HEK293T (cell line): ENCODE data around the gene CPAMD8.

Source experiments
- BHLHE40 ChIP-seq: fragments of 450-650 bp; IDR thresholded peaks from 2 replicates; pipeline ENCODE4 v1.6.1; 2016; ENCODE audit warnings: mild to moderate bottlenecking, moderate library complexity, borderline replicate concordance
- CTBP1 ChIP-seq: fragments of 450-650 bp; IDR thresholded peaks from 2 replicates; pipeline ENCODE4 v1.6.1; 2016; ENCODE audit warnings: borderline replicate concordance
- ELF4 ChIP-seq: fragments of 450-650 bp; IDR thresholded peaks from 2 replicates; pipeline ENCODE4 v1.6.1; 2017; ENCODE audit warnings: antibody characterized with exemption
- FOXA1 ChIP-seq: fragments of 450-650 bp; IDR thresholded peaks from 2 replicates; pipeline ENCODE4 v1.6.1; 2016; ENCODE audit warnings: mild to moderate bottlenecking
- FOXK2 ChIP-seq: fragments of 450-650 bp; IDR thresholded peaks from 2 replicates; pipeline ENCODE4 v1.6.1; 2016; ENCODE audit warnings: mild to moderate bottlenecking
- FOXM1 ChIP-seq: fragments of 450-650 bp; IDR thresholded peaks from 2 replicates; pipeline ENCODE4 v1.6.1; 2017; ENCODE audit warnings: mild to moderate bottlenecking, borderline replicate concordance
- HDGF ChIP-seq: fragments of 450-650 bp; IDR thresholded peaks from 2 replicates; pipeline ENCODE4 v1.6.1; 2017; ENCODE audit warnings: antibody characterized with exemption, borderline replicate concordance
- LEF1 ChIP-seq: fragments of 450-650 bp; IDR thresholded peaks from 2 replicates; pipeline ENCODE4 v1.6.1; 2017; ENCODE audit warnings: mild to moderate bottlenecking, borderline replicate concordance
- NFRKB ChIP-seq: fragments of 450-650 bp; IDR thresholded peaks from 2 replicates; pipeline ENCODE4 v1.6.1; 2016; ENCODE audit warnings: mild to moderate bottlenecking, moderate library complexity
- SP1 ChIP-seq: fragments of 450-650 bp; IDR thresholded peaks from 2 replicates; pipeline ENCODE4 v1.6.1; 2017
- SUZ12 ChIP-seq: fragments of 450-650 bp; IDR thresholded peaks from 2 replicates; pipeline ENCODE4 v1.6.1; 2016; ENCODE audit warnings: mild to moderate bottlenecking
- TARDBP ChIP-seq: fragments of 450-650 bp; IDR thresholded peaks from 2 replicates; pipeline ENCODE4 v1.6.1; 2016
- ZNF384 ChIP-seq: fragments of 450-650 bp; IDR thresholded peaks from 2 replicates; pipeline ENCODE4 v1.6.1; 2016

DNA sequence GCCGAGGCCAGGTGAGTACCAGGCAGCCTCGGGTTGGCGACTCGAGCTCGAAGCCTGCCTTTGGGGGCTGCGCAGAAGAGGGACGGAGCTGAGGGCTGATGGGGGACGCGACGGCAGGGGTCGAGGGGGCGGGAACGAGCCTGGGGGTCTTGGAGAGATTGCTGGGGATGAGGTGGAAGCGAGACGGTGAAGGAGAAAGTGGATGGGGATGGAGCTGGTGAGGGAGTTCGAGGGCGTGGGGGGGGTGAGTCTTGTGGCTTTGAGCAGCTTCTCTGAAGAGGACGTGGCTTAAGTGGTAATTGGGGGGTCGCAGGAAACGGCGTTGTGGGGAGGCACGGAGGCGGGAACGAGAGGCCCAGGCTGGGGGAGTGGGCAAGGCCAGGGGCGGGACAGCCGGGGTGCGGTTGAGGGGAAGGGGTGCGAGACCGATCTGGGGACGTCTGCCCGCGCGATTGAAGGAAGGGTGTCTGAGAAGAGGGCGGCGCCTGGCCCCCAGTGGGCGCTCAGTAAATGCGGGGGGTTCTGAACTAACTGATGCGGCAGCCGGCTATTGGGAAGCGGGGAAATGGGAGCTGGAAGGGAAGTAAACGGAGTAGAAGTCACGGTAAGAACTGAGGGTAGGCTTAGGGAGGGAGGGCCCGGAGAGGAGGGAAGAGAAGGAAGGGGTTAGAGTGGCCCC lies 49.4 kb upstream of the CPAMD8 start:
- TF ChIP-seq HDGF = no peak
- TF ChIP-seq TARDBP = no peak
- no peak for TF ChIP-seq SUZ12
- TF ChIP-seq FOXA1 = no peak
- no peak for TF ChIP-seq FOXK2
- no peak for TF ChIP-seq BHLHE40
- TF ChIP-seq SP1 = no peak
- no peak for TF ChIP-seq NFRKB
- TF ChIP-seq LEF1 = no peak
- no peak for TF ChIP-seq CTBP1
- TF ChIP-seq ELF4 = no peak
- TF ChIP-seq FOXM1 = no peak
- no peak for TF ChIP-seq ZNF384
